NAMALWA (cell line): ENCODE data around the gene DKC1.

Source experiments
- DNase-seq: peaks from one replicate; pipeline ENCODE4 v3.0.0-alpha.2; 2015; ENCODE audit warnings: low spot score

Gene DKC1

DNA sequence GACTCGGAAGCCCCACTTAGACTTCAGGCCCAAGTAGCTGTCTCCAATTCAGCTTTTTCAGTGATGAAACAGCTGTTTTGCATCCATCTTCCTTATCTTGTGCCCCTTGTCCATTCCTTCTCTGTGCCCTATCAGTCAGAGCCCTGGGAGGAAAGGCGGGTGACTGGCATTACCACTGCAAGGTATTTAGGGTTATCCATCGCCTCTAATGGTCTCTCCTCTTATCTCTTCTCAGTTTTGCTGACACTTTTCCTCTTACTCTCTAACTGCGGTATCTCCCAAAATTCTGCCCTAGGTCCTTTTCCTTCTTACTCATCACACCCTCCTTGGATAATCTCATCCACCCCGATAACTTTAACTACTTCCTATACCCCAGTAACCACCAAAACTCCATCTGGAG, 25.5 kb upstream of the DKC1 start:
- no peak for DNase-seq

GRCh38 chrX:154738011-154738738, 24.5 kb upstream of the DKC1 start:
- DNase-seq: no peak

DNA sequence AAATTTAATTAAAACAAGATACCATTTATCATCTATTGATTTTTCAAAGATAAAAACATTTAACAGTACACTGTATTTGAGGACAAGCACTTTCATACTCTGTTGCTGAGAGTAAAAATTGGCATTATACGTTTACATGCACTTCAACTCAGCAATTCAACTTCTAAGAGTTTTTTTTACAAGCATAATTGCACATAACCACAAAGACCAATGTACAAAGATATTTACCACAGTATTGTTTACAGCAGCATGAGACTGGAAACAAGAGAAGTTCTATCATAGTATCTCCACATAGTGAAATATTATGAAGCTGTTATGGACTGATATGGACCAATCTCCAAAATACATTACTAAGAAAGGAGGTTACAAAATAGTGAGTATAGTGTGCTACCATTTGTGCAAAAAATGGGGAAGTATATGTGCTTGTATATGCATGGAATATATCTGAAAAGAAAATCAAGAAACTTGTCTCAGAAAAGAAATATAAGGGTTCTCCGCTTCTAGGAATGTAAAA, 22.7 kb upstream of the DKC1 start:
- no peak for DNase-seq

- DNase-seq: no peak
These were observed 20.1 kb upstream of the DKC1 start for GRCh38 chrX:154742613-154743012.

DNA sequence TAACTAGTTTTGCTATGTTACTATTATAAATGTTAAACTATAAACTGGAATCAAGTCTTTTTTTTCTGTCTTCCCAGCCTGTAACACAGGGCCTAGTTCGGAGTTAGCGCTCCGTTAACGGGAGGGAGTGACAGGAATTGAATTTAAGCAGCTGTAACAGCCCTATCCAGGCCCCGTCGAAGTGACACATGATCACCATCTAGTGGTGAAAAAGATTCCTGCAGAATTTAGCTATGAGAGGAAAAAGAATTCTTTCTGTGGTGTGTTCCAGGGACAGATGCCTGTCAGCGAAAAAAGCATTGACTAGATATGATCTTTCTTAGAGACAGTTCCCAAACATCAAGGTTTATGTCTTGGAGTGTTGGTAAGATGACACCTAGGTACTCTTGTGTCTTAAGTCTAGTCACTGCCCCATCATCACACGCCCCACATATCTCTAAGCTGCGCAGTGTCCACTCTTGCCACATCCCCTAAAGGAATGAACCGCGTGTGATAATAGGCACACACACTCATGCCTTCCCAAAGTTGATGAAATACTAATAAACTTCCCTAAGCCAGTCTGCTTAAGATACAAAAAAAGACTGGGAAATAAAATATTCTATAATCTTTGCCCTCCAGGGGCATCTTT, 13.8 kb upstream of the DKC1 start:
- DNase-seq: peak; percentile 83

GRCh38 chrX:154749856-154750255, 12.8 kb upstream of the DKC1 start:
- DNase-seq: peak; percentile 40

DNA sequence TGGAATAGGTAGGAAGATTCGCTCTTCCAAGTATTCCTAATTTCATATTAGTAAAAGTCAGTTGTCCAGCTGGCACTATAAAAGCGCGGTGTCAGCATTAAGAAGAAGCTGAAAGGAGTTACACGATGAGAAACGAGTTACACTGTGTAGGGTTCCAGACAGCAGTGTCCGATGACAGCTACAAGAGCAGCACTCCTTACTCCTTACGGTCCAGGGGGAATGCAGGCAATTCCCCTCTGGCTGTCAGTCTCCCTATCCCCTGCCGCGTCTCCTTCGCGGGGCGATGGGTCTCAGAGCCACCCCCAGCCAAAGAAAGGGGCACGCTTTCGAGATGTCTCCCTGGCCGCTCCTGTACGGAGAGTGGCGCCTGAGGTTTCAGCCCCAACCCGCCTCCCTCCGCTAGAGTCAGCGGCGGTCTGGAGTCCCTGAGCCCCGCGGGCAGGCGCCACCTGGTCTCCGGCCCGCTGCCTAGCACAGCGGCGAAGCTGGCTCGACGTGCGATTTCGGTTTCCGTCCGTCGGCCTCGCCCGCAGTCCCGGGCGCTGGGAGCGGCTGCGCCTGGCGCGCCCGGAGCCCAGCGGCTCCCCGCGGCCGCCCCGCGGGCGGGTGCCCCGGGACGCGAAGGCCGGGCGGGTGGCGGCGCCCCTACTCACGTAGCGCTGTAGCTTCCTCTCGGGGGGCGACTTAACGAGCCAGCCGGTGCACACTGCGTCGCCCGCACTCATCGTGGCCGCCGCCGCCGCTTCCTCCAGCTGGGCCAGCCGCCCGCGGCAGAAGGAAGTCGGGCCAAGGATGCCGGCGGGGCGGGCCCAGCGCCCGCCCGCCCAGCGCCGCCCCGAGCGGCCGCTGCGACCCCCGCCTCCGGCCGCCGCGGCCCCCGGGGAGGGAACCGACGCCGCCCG, 12.1 kb upstream of the DKC1 start, which contains the start of gene GAB3:
GAB3 (minus strand) TSS at position 777 of the 902 bp plus-strand sequence; CDS start at position 725, 52 bp downstream.
- peak; percentile 66 for DNase-seq

DNA sequence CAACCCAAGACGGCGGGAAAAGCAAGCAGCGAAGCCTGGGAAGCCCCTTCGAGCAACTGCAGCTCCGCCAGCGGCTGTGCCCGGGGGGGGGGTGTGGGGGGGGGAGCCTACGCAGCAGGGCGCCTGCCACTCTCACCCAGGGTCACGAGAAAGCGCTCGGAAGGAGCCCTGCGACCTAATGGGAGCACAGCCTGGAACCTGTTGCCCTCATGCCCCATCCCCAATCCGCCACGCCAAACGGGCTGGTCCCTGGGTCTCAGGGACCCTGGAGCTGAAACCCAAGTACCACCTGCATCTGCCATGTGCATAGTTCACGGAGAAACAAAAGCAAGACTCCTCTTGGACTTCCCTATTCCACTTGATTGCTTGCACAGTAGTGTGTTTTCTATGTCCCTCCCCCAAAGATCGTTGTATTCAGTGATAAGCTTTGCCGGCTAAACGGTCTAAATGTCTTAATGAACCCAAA, 11.4 kb upstream of the DKC1 start:
- DNase-seq: peak; percentile 43

- DNase-seq: no peak
These were observed 10.9 kb upstream of the DKC1 start for GRCh38 chrX:154751669-154752271.

DNA sequence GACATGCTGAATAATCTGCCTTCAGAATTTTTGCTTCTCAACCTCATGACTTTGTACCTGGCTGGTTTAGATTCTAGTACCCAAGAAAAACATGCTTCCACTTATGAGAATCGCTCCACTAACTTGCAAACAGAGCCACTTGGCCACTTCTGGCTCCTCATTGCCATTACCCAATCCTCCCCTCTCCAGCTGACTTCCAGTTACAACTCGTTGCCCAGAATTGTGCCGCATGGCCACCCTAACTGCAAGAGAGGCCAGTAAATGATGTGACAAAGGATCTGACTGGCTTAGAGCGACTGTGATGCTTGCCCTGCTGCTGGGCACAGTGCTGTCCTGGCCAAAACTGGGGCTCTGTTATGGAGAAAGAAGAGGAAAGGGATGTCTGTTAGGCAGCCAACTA, 4.0 kb upstream of the DKC1 start:
- no peak for DNase-seq

DNA sequence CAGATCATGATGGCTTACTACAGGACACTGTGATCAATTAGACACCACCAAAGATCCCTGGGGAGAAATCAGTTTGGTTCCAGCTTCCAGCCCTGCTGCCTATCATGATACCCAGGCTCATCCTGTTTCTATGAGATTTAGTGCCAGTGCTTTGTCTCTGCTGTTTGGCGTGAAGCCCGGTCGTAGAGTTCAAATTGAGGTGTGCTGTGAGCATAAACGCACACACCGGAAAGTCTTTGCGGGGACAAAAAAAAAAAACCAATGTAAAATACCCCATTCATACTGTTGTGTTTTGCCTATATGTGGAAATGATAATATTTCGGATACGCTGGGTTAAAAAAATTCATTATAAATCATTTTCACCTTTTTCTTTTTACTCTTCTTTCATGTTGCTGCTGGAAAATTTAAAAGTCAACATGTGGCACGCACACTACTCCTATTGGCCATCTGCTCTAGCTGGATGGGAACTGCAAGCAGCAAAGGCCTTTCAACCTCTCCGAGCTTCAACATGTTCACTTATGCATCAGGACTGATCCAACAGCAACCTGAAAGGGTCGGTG, 607 bp upstream of the DKC1 start:
- no peak for DNase-seq

DNA sequence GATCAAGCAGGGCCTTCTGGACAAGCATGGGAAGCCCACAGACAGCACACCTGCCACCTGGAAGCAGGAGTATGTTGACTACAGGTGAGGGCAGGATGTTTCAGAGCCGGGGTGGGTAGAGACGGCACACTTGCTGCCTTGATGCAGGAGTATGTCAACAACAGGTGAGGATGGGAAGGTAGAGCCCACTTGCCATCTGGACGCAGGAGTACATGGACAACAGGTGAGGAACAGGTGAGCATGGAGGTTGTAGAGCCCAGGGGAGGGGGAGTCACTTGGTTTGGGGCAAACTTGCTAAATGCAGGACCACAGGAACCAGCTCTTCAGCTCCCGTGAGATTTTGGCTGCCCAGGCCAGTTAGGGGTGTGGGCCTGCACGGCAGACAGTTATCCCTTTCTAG, 12.0 kb downstream of the DKC1 start:
- no peak for DNase-seq

GRCh38 chrX:154775419-154776349, 13.0 kb downstream of the DKC1 start:
- peak; percentile 11 for DNase-seq

GRCh38 chrX:154776753-154777152, 14.1 kb downstream of the DKC1 start:
- DNase-seq: no peak

DNA sequence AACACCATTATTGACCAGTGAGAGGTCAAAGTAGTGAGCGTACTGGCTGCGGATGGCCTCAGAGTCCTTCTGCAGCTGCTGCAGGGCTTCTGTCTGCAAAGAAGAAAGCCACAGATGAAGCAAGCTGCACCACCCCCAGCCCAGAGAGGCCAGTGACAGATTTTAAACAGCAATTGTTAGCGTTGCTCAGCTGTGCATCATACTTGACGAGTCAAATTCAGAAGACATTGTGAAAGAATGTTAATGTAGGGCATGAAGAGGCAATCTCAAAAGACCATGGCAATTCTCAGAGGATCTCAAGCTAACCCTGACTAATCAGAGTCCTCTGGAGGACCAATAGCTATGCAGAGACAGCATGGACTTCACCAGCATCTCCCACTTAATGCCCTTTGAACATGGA, 16.6 kb downstream of the DKC1 start:
- no peak for DNase-seq

DNA sequence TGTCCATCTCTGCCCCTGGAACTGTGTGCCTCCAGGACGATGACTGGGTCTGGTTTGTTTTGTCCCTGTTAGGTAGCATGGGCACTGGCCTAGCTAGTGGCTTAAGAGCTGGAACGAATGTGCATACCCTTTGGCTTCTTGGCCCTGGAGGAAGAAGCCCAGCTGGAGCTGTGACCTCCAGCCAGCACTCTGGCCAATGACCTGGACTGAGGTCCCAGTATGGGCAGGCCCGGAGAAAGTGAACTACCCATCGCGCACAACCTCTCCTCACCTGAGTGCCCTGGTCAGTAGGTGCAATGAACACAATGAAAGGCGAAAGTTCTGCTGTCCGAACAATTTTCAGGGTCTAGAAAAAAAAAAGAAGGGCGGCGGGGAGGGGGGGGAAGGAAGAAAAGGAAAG, 18.3 kb downstream of the DKC1 start:
- DNase-seq: no peak

GRCh38 chrX:154784149-154784995, 21.7 kb downstream of the DKC1 start:
- no peak for DNase-seq

- DNase-seq: no peak
These were observed 23.1 kb downstream of the DKC1 start for GRCh38 chrX:154785716-154786115.

- no peak for DNase-seq
These were observed 28.8 kb downstream of the DKC1 start for GRCh38 chrX:154791467-154791866.

DNA sequence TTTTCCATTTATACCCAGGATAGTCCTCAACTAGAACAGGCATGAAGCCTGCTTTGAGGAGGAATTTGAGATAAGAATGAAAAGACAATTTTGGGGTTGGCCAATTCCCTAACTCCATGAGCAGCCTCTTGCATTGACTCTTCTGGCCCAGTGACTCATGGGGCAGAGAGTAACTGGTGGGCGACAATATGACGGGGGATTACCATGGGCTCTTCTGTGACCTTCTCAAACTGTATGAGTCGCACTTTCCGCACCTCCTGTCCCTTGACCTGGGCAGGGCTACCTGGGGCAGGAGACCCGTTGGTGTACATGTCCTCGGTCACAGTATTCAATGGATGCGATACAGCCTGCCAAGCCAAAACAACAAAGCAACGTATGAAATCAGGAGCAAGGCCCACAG, 29.3 kb downstream of the DKC1 start:
- DNase-seq: no peak
